Jurkat, Clone E6-1 (cell line): ENCODE measurements around the gene PSMD8.

Experiments
- DNase-seq: peaks from one replicate; pipeline ENCODE4 v3.0.0-alpha.2; 2011; ENCODE audit warnings: low read depth, low spot score
- H3K4me3 ChIP-seq: 2 replicates; pipeline ENCODE4 v1.5.1; 2011; ENCODE audit warnings: mild to moderate bottlenecking, low read length, control low read depth, moderate library complexity

PSMD8 gene

DNA sequence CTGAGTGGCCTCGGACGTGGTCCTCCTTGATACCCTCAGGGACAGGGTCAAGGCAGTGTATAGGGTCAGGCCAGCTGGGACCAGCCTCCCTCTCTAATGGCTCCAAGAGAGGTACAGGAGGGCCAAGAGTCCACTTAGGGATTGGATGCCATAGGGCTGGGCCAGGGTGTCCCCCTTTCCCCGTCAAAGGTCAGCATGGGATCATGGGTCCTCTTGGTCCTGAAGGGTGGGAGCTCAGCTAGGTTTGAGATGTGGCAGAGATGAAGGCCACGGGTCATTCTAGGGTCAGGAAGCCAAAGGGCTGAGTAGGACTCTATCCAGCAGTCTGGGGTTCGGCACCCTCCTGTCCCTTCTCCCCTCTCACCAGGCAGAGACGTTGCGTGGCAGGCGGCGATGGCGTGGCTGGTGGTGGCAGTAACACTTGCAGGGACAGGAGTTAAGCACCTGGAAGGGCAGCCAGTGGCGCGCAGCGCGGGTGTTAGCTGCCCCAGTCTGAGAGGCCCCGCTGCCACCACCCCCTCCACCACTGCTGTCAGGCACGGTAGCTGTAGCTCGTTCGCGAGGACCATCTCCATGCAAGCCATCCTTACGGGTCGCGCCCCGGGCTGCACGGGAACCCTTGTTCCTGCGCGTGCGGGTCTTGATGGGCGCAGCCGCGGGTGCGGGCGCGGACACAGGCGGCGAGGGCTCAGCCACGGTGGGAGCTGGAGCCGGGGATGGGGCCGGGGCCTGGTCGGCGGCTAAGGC lies 10.9 kb downstream of the PSMD8 start:
- no peak overlapping the region for H3K4me3 ChIP-seq
- DNase-seq, result no peak

DNA sequence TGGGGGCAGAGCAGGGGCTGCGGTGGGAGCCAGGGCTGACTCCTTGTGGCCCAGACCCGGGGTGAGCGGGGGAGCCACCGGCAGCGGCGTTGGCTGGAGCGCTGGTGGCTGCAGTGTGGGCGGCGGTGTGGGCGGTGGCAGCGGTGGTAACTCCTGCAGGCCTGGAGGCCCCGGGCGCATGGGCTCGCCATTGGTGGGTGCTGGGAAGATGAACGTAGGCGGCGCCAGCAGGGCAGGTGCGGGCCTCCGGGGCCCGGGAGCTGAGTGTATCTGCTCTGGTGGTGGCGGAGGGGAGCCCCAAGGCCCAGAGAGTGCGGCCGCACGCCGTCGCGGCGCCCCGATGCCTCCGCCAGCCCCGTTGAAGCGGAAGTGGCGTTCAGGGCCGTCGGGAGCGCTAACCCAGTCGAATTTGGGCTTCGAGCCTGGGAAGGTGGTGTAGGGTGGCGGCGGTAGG lies 11.5 kb downstream of the PSMD8 start:
- H3K4me3 ChIP-seq, result no peak overlapping the region
- DNase-seq, result no peak

DNA sequence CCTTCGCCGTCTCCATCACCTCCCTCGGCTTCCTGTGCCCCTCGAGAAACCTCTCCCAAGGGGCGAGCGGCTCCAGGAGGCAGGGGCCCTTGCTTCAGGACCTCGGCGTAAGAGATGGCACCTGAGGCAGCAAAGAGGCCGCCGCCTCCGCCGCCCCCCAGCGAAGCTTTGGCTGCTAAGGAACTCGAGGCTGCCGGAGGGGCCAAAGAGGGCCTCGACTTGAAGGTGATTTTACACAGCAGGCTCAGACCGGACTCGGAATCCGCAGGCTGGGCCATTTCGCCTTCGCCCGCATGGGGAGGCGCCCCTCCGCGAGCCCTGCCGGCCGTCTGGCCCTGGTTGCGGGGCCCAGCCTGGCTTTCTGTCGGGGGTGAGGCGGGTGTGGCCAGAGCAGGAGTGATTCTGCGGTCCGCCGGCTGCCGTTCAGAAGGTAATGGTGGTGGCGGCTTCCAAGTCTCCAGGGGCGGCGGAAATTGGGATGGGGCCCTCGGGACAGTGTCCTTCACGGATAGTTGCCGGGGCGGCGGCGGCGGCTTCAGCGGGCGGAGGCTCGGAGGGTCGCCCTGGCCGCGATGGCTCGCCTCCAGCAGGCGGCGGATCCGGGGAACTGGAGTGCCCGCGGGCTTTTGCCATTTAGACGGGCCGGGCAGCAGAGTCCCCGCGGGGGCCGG lies 12.1 kb downstream of the PSMD8 start:
- H3K4me3 ChIP-seq, result no peak overlapping the region
- DNase-seq, result no peak

DNA sequence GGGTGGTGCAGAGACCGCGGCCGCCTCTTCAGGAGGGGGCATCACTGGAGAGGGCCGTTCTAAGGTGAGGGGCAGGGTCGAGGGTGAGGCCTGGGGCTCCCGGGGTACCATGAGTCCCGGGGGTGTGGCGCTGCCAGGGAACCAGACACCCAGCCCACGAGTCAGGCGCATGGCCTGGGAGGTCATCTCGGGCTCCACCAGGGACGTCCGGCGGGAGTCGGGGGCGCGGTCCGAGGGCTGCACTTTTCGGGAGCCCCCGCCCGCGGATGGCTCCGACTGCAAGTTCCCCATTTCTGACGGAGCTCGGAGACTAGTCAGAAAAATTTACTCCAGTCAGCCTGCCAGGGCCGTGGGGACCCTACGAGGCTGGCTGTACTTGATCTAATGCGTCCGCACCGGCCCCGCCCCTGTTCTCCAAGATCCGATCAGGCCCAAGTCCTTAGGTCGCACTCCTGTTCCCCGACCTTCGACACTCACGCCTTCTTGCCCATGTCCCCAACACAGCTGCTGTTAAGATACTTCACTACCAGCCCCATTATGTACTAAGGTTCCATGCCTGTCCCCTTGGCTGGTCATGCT lies 12.7 kb downstream of the PSMD8 start:
- H3K4me3 ChIP-seq, result peak overlapping the region; percentile 62
- no peak for DNase-seq

DNA sequence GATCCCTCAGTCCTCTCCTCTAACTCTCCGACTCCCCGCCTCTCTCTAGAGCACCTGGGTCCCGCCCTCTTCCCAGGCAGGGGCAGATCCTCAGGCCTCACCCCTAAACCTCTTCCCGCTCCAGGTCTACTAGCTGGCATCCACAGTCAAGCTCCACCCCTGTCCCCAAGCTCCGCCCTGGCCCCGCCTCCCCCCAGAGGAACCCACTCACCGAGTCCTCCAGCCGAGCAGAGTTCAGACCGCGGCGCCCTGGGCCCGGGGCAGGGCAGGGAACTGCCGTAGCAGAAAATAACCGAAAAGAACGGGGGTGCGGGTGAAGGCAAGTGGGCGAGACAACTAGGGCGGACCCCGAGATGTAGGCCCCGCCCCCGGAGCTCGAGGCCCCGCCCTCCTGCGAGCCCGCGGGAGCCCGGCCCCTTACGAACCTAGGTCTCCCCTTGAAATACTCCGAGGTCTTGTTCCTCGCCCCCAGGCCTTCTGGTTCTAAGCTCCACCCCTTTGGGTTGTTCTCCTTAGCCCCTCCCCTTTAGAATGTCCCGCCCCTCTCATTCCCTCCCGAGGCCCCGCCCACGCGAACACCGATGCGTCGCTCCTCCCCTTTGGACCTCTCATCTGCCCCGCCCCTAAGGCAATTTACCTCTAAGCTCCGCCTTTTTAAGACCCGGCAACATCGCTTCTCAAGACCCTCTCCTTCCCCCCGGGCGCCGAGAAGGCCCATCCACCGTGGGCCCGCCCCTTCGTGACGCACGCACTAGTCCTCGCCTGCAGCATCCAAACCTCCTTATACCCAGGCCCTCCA lies 13.4 kb downstream of the PSMD8 start, which contains the start of gene GGN:
Gene GGN, minus strand, starts transcription at position 485 of the 799 bp plus-strand sequence. CDS start 773 bp downstream, outside the sequence.
- DNase-seq, result peak; percentile 78
- H3K4me3 ChIP-seq, result peak within 1 kb of the TSS; percentile 62

DNA sequence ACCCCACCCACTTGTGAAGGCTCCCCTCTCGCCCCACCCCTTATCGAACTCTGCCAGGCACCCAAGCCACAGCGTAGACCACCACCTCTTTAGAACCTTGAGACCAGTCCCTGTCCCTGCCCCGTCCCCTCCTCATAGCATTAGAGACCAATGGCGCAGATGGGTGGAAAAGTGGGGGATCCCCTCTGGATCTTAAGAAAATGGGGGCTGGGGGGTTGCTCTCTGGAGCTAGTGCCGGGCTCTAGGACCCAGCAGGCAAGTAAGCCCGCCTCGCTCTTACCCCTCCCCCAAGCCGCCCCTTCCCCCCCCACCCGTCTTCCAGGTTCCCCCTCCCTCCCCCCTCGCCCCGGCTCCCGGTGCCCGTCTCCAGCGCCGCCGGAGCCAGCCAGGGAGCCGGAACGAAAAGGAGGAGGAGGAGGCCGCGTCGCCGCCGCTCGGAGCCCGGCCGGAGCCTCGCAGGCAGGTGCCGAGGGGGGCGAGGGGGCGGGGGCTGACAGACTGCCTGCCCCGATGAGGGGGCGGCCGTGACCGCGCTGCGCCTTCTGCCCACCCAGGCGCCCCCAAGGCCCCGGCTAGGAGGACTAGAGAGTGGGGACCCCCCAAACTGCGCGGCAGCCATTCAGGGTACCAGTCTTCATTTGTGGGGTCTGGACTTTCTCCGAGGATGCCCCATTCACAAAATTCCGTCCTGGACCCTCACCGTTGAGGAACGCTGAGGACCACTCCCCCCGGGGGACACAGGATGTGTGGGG lies 14.2 kb downstream of the PSMD8 start, which contains the start of gene SPRED3:
Gene SPRED3, plus strand, starts transcription at position 349 of the 752 bp plus-strand sequence. CDS start 1,606 bp downstream, outside the sequence.
- peak within 1 kb of the TSS; percentile 62 for H3K4me3 ChIP-seq
- no peak for DNase-seq

DNA sequence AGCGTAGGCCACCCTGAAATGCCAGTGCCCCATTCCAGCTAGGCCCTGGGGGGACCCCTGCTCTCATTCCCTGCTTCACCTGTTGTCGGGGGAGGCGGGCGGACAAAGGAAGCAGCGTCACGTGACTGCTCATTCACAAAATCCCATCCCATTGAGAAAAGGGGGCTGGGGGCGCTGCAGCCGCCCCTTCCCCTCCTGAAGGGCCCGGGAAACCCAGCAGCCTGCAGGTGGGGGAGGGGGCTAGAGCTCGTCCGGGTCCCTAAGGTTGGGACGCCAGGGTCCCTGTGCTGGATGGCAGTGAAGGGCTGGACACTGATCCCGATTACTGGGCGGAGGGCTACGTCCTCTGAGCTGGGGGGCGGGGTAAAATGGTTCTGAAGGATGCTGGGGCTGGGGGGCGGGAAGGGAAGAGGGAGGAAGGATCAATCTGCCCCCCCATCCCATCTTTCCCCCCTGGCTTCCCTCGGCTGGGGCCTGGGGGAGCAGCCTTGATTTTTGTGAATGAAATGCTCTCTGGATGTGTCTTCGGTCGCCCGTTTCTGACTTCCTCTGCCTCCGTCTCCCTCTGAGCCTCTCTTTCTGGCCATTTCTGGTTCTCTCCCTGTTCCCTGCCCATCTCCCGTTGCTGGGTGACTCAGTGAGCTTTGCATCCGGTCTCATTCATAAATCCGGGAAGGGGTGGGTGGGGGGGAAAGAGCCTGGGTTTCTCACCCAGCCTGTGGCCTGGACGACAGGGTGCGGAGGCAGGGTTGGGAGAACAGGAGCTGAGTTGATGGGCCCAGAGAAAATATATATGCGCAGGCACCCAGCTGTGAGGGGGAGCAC lies 14.9 kb downstream of the PSMD8 start:
- DNase-seq, result no peak
- peak overlapping the region; percentile 62 for H3K4me3 ChIP-seq

DNA sequence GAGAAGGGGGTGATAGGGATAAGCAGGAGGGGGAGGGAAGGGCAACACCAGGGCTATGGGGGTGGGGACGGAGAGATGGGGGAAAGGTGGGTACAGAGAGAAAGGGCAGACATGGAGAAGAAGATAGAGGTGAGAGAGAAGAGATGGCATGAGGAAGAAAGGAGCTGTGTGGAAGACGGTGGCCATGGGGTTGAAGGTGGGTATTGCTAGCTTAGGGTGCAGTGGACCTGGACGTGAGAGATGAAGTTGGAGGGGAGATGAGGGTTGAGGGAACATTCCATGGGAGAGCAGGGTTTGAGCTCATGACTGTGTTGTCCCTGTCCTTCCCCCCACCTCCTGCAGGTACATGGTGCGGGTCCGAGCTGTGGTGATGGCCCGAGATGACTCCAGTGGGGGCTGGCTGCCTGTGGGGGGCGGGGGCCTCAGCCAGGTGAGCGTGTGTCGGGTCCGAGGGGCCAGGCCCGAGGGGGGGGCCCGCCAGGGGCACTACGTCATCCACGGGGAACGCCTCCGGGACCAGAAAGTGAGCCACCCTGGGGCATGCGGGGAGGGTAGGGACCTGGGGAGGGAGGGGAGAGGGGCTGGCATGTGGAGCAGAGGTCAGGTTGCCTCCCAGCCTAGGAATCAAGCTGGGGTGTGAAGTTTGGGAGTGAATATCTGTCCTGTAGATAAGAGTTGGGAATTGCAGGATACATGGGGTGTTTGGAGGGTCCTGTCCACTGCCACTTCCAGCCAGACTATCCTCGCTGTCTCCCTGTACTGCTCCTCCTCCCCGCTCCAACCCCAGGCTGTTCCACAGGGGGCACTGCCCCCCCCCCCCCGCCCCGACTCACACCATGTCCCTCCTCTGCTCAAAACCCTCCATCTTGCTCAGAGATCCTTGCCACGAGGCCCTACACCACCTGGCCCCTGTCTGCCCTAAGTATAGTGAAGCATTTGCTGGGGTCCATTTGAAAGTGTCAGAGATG lies 15.9 kb downstream of the PSMD8 start:
- H3K4me3 ChIP-seq, result no peak overlapping the region
- no peak for DNase-seq

DNA sequence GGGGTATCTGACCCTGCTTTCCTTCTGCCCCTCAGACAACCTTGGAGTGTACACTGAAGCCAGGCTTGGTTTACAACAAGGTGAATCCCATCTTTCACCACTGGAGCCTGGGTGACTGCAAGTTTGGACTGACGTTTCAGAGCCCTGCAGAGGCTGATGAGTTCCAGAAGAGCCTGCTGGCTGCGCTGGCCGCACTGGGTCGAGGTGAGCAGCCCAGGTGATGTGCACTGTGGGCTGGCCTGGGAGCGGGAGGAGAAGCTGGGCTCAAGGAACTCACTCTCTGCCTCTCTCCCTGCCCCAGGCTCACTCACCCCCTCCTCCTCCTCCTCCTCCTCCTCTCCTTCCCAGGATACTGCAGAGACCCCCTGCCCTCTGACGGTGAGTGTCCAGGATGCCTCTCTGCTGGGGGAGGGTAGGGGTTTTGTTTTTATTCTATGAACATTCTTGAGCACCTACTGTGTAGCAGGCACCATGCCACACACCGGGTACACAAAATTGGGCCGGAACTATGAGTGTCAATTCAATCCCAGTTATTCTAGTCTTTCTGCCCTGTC lies 17.6 kb downstream of the PSMD8 start:
- no peak for DNase-seq
- no peak overlapping the region for H3K4me3 ChIP-seq

DNA sequence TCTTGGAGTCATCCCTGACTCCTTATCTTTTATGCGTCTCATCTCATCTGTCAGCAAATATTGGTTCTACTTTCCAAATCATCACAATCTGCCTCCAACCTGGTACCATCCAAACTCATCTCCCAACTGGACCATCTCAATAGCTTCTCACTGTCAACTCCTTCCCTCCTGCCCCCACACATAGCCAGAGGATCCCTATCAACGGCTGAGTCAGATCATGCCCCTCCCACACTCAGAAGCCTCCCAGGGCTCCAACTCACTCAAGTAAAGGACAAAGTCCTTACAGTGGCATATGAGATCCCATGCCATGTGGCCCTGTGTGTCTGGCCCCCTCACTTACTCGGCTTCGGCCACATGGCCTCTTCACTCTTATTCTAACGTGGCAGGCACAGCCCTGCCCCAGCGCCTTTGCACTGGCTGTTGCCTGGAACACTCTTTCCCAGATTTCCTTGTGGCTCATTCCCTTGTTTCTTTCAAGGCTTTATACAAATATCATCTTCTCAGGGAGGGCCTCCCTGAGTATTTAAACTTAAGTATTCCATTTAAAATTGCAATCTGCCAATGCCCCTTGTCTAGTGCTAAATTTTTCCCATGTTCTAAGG lies 18.4 kb downstream of the PSMD8 start:
- no peak for DNase-seq
- H3K4me3 ChIP-seq, result no peak overlapping the region

DNA sequence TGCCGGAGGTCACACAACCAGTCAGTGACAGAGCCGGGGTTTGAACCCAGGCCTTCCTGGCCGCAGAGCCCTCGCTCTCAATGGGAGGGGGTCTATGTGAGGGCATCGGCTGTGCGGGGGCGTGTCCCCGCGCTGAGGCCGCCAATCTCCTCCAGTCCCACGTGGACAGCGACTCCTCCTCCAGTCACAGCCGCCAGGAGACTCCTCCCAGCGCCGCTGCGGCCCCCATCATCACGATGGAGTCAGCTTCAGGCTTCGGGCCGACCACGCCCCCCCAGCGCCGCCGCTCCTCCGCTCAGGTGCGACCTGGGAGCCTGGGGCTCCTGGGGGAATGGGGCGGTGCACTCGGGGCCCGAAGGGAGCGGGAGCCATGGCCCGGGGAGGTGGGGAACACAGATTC lies 20.1 kb downstream of the PSMD8 start:
- DNase-seq, result no peak
- H3K4me3 ChIP-seq, result no peak overlapping the region

DNA sequence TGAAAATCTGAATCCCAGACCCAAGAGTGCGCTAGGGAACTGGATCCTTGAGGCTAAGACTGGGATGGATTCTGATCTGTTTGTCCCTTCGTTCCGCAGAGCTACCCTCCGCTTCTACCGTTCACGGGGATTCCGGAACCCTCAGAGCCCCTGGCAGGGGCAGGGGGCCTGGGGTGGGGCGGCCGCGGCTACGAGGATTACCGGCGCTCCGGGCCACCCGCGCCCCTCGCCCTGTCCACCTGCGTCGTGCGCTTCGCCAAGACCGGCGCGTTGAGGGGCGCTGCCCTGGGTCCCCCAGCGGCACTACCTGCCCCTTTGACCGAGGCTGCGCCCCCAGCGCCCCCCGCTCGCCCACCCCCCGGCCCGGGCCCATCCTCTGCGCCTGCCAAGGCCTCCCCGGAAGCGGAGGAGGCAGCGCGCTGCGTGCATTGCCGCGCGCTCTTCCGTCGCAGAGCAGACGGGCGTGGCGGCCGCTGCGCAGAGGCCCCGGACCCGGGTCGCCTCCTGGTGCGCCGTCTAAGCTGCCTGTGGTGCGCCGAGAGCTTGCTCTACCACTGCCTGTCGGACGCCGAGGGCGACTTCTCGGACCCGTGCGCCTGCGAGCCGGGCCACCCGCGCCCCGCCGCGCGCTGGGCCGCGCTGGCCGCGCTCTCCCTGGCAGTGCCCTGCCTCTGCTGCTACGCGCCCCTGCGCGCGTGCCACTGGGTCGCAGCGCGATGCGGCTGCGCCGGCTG lies 21.2 kb downstream of the PSMD8 start:
- DNase-seq, result no peak
- peak overlapping the region; percentile 39 for H3K4me3 ChIP-seq

DNA sequence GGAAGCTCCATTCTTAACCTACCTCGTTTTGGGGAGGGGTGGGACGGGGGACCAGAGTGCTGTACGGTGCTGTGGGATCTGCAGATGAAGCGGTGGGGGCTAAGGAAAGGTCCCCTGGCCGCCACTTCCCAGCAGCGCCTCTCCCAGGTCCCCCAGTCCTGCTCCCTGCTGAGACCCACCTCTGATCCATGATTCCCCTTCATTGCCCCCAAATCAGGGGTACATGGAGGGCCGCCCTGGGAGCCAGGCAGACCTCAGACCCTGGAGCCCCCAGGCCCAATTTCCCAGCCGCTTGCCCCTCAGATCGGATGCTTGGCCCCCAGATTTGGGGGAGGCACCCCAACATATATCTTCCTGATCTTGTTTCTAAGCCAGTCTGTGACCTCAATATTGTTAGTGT lies 24.7 kb downstream of the PSMD8 start:
- H3K4me3 ChIP-seq, result no peak overlapping the region
- DNase-seq, result no peak

DNA sequence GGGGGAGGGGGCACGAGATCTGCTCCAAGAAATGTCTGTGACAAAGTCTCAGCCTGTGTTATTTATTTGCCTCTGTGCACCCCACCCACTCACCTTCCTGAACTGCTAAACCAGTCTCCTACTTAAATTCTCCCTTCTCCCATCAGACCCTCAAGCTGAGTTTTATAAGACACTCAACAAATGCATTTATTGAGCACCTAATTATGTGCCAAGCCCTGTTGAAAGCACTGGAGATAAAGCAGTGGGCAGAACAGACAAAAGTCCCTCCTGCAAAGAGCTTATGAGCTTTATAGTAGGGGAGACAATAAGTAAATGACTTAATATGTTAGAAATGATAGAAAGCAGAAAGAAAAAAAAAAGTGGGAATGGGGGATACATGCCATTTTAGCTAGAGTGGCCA lies 25.2 kb downstream of the PSMD8 start:
- no peak overlapping the region for H3K4me3 ChIP-seq
- no peak for DNase-seq

DNA sequence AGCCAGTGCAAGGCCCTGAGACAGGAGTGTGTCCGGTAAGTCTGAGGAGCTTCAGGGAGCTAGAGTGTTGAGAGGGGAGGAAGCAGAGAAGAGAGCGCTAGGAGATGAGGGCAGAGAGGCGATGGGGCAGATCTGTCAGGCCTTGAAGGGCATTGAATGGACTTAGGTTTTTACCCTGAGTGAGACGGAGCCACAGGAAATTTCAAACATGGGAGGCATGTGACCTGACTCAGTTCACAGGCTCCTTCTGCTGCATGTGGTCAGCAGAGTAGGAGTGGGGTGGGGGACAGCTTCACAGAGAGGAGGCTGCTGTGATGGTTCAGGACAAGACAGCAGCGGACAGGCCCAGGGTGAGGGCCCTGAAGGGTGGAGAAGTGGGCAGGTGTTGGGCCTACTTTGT lies 26.0 kb downstream of the PSMD8 start:
- DNase-seq, result no peak
- H3K4me3 ChIP-seq, result no peak overlapping the region

DNA sequence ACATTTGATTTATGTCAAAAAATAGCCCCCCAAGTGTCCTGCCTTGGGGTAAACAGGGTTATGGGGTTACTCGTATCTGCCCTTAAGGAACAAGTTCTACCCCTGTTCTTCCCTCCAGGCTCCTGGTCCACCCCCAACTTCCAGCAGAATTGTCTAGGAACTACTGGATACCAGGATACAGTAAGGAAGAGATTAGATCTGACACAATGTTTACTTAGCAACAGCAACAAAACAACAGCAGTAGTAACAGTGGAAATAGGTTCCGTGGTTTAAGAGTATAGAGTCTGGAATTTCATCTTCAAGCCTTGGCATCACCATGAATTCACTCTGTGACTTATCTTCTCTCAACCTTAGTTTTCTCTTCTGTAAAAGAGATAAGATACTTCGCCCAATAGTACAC lies 26.8 kb downstream of the PSMD8 start:
- DNase-seq, result no peak
- no peak overlapping the region for H3K4me3 ChIP-seq
